Left lung (tissue), 10 donors: ENCODE results near the gene ATXN8OS. TPM values are rescaled to one million over a fixed set of nuclear protein-coding genes. Genes with fewer than 3 reads are reported as not detected.

Source experiments
- ATAC-seq: fragments of 200-7000 bp; cut with Tn5 transposase; one replicate; pipeline ENCODE4 v1.9.1; 2020; ENCODE audit warnings: moderate library complexity
- DNase-seq, 4 donors: peaks; one replicate each; pipeline ENCODE4 v3.0.0-alpha.2; 2013 to 2020
- H3K27ac ChIP-seq, 2 donors: fragments of 200-600 bp; sonication (generic) in 1 of 2; one replicate each; pipeline versions ENCODE4 v1.5.0 to v1.8.0; 2020 to 2021
- H3K27me3 ChIP-seq, 2 donors: fragments of 200-600 bp; sonication (generic) in 1 of 2; one replicate each; pipeline versions ENCODE4 v1.5.0 to v1.8.0; 2020 to 2021
- H3K36me3 ChIP-seq, 2 donors: fragments of 200-600 bp; sonication (generic) in 1 of 2; one replicate each; pipeline versions ENCODE4 v1.5.0 to v1.8.0; 2020 to 2021
- H3K4me1 ChIP-seq, 2 donors: fragments of 200-600 bp; one replicate each; pipeline ENCODE4 v1.8.0; 2021
- H3K4me3 ChIP-seq, 2 donors: fragments of 200-600 bp; sonication (generic) in 1 of 2; one replicate each; pipeline versions ENCODE4 v1.5.0 to v1.8.0; 2020 to 2021; ENCODE audit warnings: mild to moderate bottlenecking in 1 of 2
- H3K9me3 ChIP-seq, 2 donors: fragments of 200-600 bp; sonication (generic) in 1 of 2; one replicate each; pipeline versions ENCODE4 v1.5.0 to v1.8.0; 2020 to 2021
- CTCF ChIP-seq, 2 donors: fragments of 200-600 bp; sonication (generic) in 1 of 2; IDR thresholded peaks; one replicate each; pipeline versions ENCODE4 v1.5.0 to v1.8.0; 2021; ENCODE audit warnings: antibody characterized with exemption in 2 of 2
- intact Hi-C, 2 donors: fragments of 100-400 bp; cut with DNase I; formaldehyde crosslinking; loops; one replicate each; pipeline versions ENCODE4 v1.11.2 to v1.14.2; 2022
- polyA plus RNA-seq, 6 donors: library from polyadenylated mRNA; unstranded; fragments of 120-200 nt; gene quantifications; one replicate each; pipeline ENCODE4 v1.2.1, GENCODE V29; 2013; ENCODE audit not compliant: insufficient read length in 6 of 6
- total RNA-seq, 2 donors: library from RNA; stranded (reverse); fragmentation: NEBNext Ultra II Directional; extraction: Animal tissue kit (Norgen Biotek cat#: 25700); gene quantifications; one replicate each; pipeline ENCODE4 v1.2.1, GENCODE V29; 2021
- donor health status: DM: no; HTN: yes; CAD: no.
- donor health status: DM: no; HTN: no; CAD: no.

ATXN8OS gene
- total and polyA plus RNA-seq, 8 donors, result 0.14 to 0.32 (median 0.20) TPM; not detected in 5

- intact Hi-C loops, result no loop called here
- H3K4me1 ChIP-seq, result no peaks in the 10 kb centered on the region
- DNase-seq (no peak), ATAC-seq (no peak)
- H3K36me3 ChIP-seq, result no peaks in the 10 kb centered on the region
- no peaks in the 10 kb centered on the region for H3K27me3 ChIP-seq
- H3K27ac ChIP-seq, result no peak overlapping the region
- H3K4me3 ChIP-seq, result no peak overlapping the region
- H3K9me3 ChIP-seq, result no peaks in the 10 kb centered on the region
- TF ChIP-seq CTCF (IDR thresholded peaks at IDR 0.05), result no peak
Measured at GRCh38 chr13:70098669-70099068, 9.0 kb upstream of the ATXN8OS start.

GRCh38 chr13:70104481-70104880 lies 3.1 kb upstream of the ATXN8OS start:
- Histone ChIP-seq H3K36me3 (no peaks in the 10 kb centered on the region), H3K4me1 (no peaks in the 10 kb centered on the region), H3K9me3 (no peaks in the 10 kb centered on the region), H3K27me3 (peaks cover 0 to 16% of the 10 kb centered on the region in 2 donors), H3K27ac (no peak overlapping the region), H3K4me3 (no peak overlapping the region)
- intact Hi-C loops, result no loop called here
- TF ChIP-seq CTCF (IDR thresholded peaks at IDR 0.05), result no peak
- DNase-seq, result no peak
- no peak for ATAC-seq

- no peak for DNase-seq
- H3K27ac ChIP-seq, result no peak overlapping the region
- no peak overlapping the region for H3K4me3 ChIP-seq
- TF ChIP-seq CTCF (IDR thresholded peaks at IDR 0.05), result no peak
- no peak for ATAC-seq
- H3K36me3 ChIP-seq, result no peaks in the 10 kb centered on the region
- H3K4me1 ChIP-seq, result no peaks in the 10 kb centered on the region
- peaks cover 0 to 16% of the 10 kb centered on the region in 2 donors for H3K27me3 ChIP-seq
- H3K9me3 ChIP-seq, result no peaks in the 10 kb centered on the region
- intact Hi-C loops, result no loop called here
Measured at GRCh38 chr13:70107125-70107497, 515 bp upstream of the ATXN8OS start.

- H3K27ac ChIP-seq, result no peak within 1 kb of the TSS
- ATAC-seq (no peak), DNase-seq (no peak)
- H3K27me3 ChIP-seq, result peaks cover 0 to 16% of the 10 kb centered on the region in 2 donors
- intact Hi-C loops, result no loop called here
- TF ChIP-seq CTCF (IDR thresholded peaks at IDR 0.05), result no peak
- H3K4me3 ChIP-seq, result no peak within 1 kb of the TSS
- no peaks in the 10 kb centered on the region for H3K36me3 ChIP-seq
- no peaks in the 10 kb centered on the region for H3K9me3 ChIP-seq
- H3K4me1 ChIP-seq, result no peaks in the 10 kb centered on the region
Measured at GRCh38 chr13:70108356-70109105, 905 bp downstream of the ATXN8OS start, which contains the start of gene KLHL1. TSS of gene KLHL1 (minus strand) at chr13:70108452. CDS start at chr13:70107699, 753 bp downstream.

- H3K36me3 ChIP-seq, result no peaks in the 10 kb centered on the region
- H3K27ac ChIP-seq, result no peak overlapping the region
- ATAC-seq (no peak), DNase-seq (no peak)
- no peak for TF ChIP-seq CTCF (IDR thresholded peaks at IDR 0.05)
- intact Hi-C loops, result no loop called here
- no peaks in the 10 kb centered on the region for H3K9me3 ChIP-seq
- H3K4me3 ChIP-seq, result no peak overlapping the region
- H3K27me3 ChIP-seq, result no peaks in the 10 kb centered on the region
- H3K4me1 ChIP-seq, result no peaks in the 10 kb centered on the region
Measured at GRCh38 chr13:70117338-70117905, 9.8 kb downstream of the ATXN8OS start.
